ENCODE data around the gene SREBF1. TPM values are rescaled to one million over a fixed set of nuclear protein-coding genes. Genes with fewer than 3 reads are reported as not detected.

SREBF1 gene
- total RNA-seq, 1 experiment from 2014 or later: 298 TPM

- Histone ChIP-seq H3K9me2 (ENCODE audit: insufficient read depth) (no peaks in the 10 kb centered on the region), H3K27ac (ENCODE audit: low read depth, low read length) (no peak overlapping the region; the same call in 1 of the 2 replicates), H3K4me1 (ENCODE audit: control insufficient read depth in 1 of 2, insufficient read depth in 2 of 2, low read length in 2 of 2) (peaks cover 34 to 47% of the 10 kb centered on the region in 2 experiments), H2AFZ (ENCODE audit: low read depth, low read length, poor library complexity, severe bottlenecking) (no peak overlapping the region), H3K79me2 (ENCODE audit: insufficient read depth, low read length) (no peaks in the 10 kb centered on the region), H4K20me1 (ENCODE audit: insufficient read depth) (no peaks in the 10 kb centered on the region), H3K4me2 (ENCODE audit: low read length) (no peak overlapping the region), H3K27me3 (ENCODE audit: insufficient read depth, low read length) (no peaks in the 10 kb centered on the region), H3K4me3 (replicated peaks in 1 of 2; ENCODE audit: low read depth in 1 of 2, low read length in 2 of 2) (no peak overlapping the region), H3K9ac (ENCODE audit: low read length) (no peak overlapping the region), H3K9me3 (ENCODE audit: control insufficient read depth in 1 of 2, insufficient read depth in 1 of 2, low read depth in 1 of 2, low read length in 2 of 2) (no peaks in the 10 kb centered on the region), H3K36me3 (ENCODE audit: control insufficient read depth in 1 of 2, insufficient read depth in 2 of 2, low read length in 2 of 2) (no peaks in the 10 kb centered on the region)
- ChIA-PET POLR2A (interaction anchor here (0.6 to 3.3 kb wide), 3 partner anchors 8 to 11 kb away, joined by 3 to 17 read pairs (median 12); partner anchors contain the start of gene SREBF1), CTCF (no interaction called here), RAD21 (ENCODE audit: low non-redundant PET in 1 of 2, low total read pairs in 2 of 2, uncharacterized antibody in 2 of 2, unreplicated experiment in 2 of 2) (no interaction called here)
- TF ChIP-seq POLR2A (IDR thresholded peaks at IDR 0.05; ENCODE audit: borderline replicate concordance, extremely low read depth, insufficient read depth, insufficient read length): no peak
- TF ChIP-seq TCF7L2 (IDR thresholded peaks at IDR 0.05; ENCODE audit: borderline replicate concordance, extremely low read depth, insufficient read depth, insufficient read length): no peak
- TF ChIP-seq ZFX (IDR thresholded peaks at IDR 0.05): no peak
- TF ChIP-seq, protein P1, sequence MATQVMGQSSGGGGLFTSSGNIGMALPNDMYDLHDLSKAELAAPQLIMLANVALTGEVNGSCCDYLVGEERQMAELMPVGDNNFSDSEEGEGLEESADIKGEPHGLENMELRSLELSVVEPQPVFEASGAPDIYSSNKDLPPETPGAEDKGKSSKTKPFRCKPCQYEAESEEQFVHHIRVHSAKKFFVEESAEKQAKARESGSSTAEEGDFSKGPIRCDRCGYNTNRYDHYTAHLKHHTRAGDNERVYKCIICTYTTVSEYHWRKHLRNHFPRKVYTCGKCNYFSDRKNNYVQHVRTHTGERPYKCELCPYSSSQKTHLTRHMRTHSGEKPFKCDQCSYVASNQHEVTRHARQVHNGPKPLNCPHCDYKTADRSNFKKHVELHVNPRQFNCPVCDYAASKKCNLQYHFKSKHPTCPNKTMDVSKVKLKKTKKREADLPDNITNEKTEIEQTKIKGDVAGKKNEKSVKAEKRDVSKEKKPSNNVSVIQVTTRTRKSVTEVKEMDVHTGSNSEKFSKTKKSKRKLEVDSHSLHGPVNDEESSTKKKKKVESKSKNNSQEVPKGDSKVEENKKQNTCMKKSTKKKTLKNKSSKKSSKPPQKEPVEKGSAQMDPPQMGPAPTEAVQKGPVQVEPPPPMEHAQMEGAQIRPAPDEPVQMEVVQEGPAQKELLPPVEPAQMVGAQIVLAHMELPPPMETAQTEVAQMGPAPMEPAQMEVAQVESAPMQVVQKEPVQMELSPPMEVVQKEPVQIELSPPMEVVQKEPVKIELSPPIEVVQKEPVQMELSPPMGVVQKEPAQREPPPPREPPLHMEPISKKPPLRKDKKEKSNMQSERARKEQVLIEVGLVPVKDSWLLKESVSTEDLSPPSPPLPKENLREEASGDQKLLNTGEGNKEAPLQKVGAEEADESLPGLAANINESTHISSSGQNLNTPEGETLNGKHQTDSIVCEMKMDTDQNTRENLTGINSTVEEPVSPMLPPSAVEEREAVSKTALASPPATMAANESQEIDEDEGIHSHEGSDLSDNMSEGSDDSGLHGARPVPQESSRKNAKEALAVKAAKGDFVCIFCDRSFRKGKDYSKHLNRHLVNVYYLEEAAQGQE (IDR thresholded peaks at IDR 0.05; ENCODE audit: low read depth): no peak
- no peak for TF ChIP-seq RAD21 (IDR thresholded peaks at IDR 0.05; ENCODE audit: low read depth)
- no peak for TF ChIP-seq ELF1 (IDR thresholded peaks at IDR 0.05; ENCODE audit: borderline replicate concordance, low read depth)
- TF ChIP-seq ATF3 (IDR thresholded peaks at IDR 0.05): no peak
- no peak for TF ChIP-seq CEBPB (IDR thresholded peaks at IDR 0.05; ENCODE audit: low read depth)
- TF ChIP-seq CTCF (IDR thresholded peaks at IDR 0.05 in 2 of 3, conservative IDR thresholded peaks at IDR 0.05 in 1 of 3; ENCODE audit: borderline replicate concordance in 1 of 3, insufficient read depth in 1 of 3, low read depth in 2 of 3, low read length in 2 of 3): no peak
- TF ChIP-seq EGR1 (IDR thresholded peaks at IDR 0.05; ENCODE audit: low read depth): no peak
- no peak for TF ChIP-seq EZH2 (IDR thresholded peaks at IDR 0.05)
- no peak for TF ChIP-seq CBX3 (IDR thresholded peaks at IDR 0.05; ENCODE audit: low read depth)
- no peak for TF ChIP-seq FOSL1 (IDR thresholded peaks at IDR 0.05; ENCODE audit: low read depth)
- no peak for TF ChIP-seq SP1 (IDR thresholded peaks at IDR 0.05; ENCODE audit: low read depth)
- TF ChIP-seq JUND (IDR thresholded peaks at IDR 0.05): no peak
- TF ChIP-seq SRF (IDR thresholded peaks at IDR 0.05; ENCODE audit: low read depth): no peak
- DNase-seq (ENCODE audit: low read depth, low spot score): no peak
- intact Hi-C loops (cut with micrococcal nuclease): no loop called here
- no TSS peak for BruUV-seq (replicated peaks)
- no peak for ATAC-seq
Measured at GRCh38 chr17:17847726-17848125, 10.9 kb upstream of the SREBF1 start.

All from HCT116 (cell line).